K562 (cell line): Measurements from ENCODE around the gene LAIR1. TPM values are rescaled to one million over a fixed set of nuclear protein-coding genes. Genes with fewer than 3 reads are reported as not detected.

Experiments used
- ATAC-seq: fragments of 200-7000 bp; cut with Tn5 transposase; 3 replicates; pipeline ENCODE4 v1.9.1; 2020; ENCODE audit warnings: moderate library complexity
- BruUV-seq: library from RNA; stranded (reverse); fragments of 400-500 nt; replicated peaks from 2 replicates; lab custom pipeline; 2021; lab: Mats Ljungman, UMichigan
- CTCF ChIA-PET: fragments of 300-600 bp; formaldehyde crosslinking; extraction: SDS; loops from one replicate; lab custom pipeline; 2021; ENCODE audit warnings: low intra/inter-chr PET ratio; lab: Yijun Ruan, JAX
- POLR2A ChIA-PET: fragments of 300-600, 350-650 bp; sonication (Branson Sonifier 250); formaldehyde crosslinking; extraction: SDS; loops from one replicate; lab custom pipeline; 2021; ENCODE audit warnings: antibody characterized with exemption, inconsistent platforms; lab: Yijun Ruan, JAX
- DNase-seq, 4 experiments: peaks; one replicate each; pipeline versions ENCODE4 v3.0.0 to v3.0.0-alpha.2; 2011 to 2018; ENCODE audit warnings: low spot score in 3 of 4, mixed read lengths in 3 of 4; ENCODE audit errors: extremely low read depth in 1 of 4
- FAIRE-seq: peaks from 2 replicates; lab custom pipeline; 2011; peaks lifted over from hg19 to GRCh38; lab: Jason Lieb, UNC
- H2AFZ ChIP-seq: 2 replicates; pipeline ENCODE4 v1.6.0; 2011; ENCODE audit warnings: low read depth, low read length, control low read depth, inconsistent platforms
- H3K27ac ChIP-seq: fragments of 200-600 bp; 3 replicates; pipeline ENCODE4 v1.8.0; 2011; ENCODE audit warnings: low read depth, mild to moderate bottlenecking, control low read depth, inconsistent platforms, low read length, moderate library complexity, mixed read lengths; ENCODE audit errors: extremely low read depth
- H3K27me3 ChIP-seq, 2 experiments: fragments of 300-600 bp in 1 of 2; 2 replicates in 1 of 2; 3 replicates in 1 of 2; pipeline versions ENCODE4 v1.6.0 to v1.8.0; 2011; ENCODE audit warnings: inconsistent platforms in 2 of 2, low read length in 2 of 2, mild to moderate bottlenecking in 1 of 2, mixed read lengths in 1 of 2, moderate library complexity in 1 of 2; ENCODE audit not compliant: control insufficient read depth in 2 of 2, insufficient read depth in 2 of 2
- H3K36me3 ChIP-seq: fragments of 300-600 bp; 3 replicates; pipeline ENCODE4 v1.8.0; 2011; ENCODE audit warnings: mild to moderate bottlenecking, low read length, inconsistent platforms; ENCODE audit not compliant: control insufficient read depth, insufficient read depth
- H3K4me1 ChIP-seq, 2 experiments: fragments of 200-600 bp in 1 of 2; replicated peaks in 1 of 2; 2 replicates in 1 of 2; 3 replicates in 1 of 2; pipeline versions ENCODE4 v1.5.1 to v1.8.0; 2011; ENCODE audit warnings: inconsistent platforms in 2 of 2, low read length in 2 of 2, mild to moderate bottlenecking in 1 of 2, mixed read lengths in 1 of 2, moderate library complexity in 1 of 2; ENCODE audit not compliant: control insufficient read depth in 2 of 2, insufficient read depth in 2 of 2
- H3K4me2 ChIP-seq: 2 replicates; pipeline ENCODE4 v1.6.1; 2011; ENCODE audit warnings: low read length, control low read depth, inconsistent platforms, mixed read lengths; ENCODE audit not compliant: insufficient read depth
- H3K4me3 ChIP-seq: fragments of 200-600 bp; sonication (generic), shearing (Covaris generic); 2 replicates; pipeline ENCODE4 v1.5.1; 2016; ENCODE audit warnings: control low read depth, inconsistent platforms
- H3K79me2 ChIP-seq: fragments of 200-600 bp; 3 replicates; pipeline ENCODE4 v1.8.0; 2011; ENCODE audit warnings: low read length, inconsistent platforms; ENCODE audit not compliant: control insufficient read depth, insufficient read depth
- H3K9ac ChIP-seq, 2 experiments: 2 replicates each; pipeline versions ENCODE4 v1.6.0 to v1.6.1; 2011; ENCODE audit warnings: low read depth in 2 of 2, low read length in 2 of 2, control low read depth in 1 of 2, inconsistent platforms in 1 of 2, mild to moderate bottlenecking in 1 of 2, mixed read lengths in 1 of 2; ENCODE audit not compliant: insufficient read depth in 1 of 2
- H3K9me1 ChIP-seq: one replicate; pipeline ENCODE4 v1.6.0; 2011; ENCODE audit warnings: inconsistent platforms, mild to moderate bottlenecking, low read length, moderate library complexity; ENCODE audit not compliant: control insufficient read depth, insufficient read depth
- H3K9me3 ChIP-seq: replicated peaks from 2 replicates; pipeline ENCODE4 v1.5.1; 2011; ENCODE audit warnings: low read depth, low read length, inconsistent platforms; ENCODE audit not compliant: control insufficient read depth, insufficient read depth
- H4K20me1 ChIP-seq: replicated peaks from 2 replicates; pipeline ENCODE4 v1.6.1; 2011; ENCODE audit warnings: low read length, inconsistent platforms, mixed read lengths; ENCODE audit not compliant: control insufficient read depth, insufficient read depth
- ARNT ChIP-seq, 2 experiments: fragments of 450-650 bp; IDR thresholded peaks; 2 replicates each; pipeline ENCODE4 v1.6.1; 2016; ENCODE audit warnings: mild to moderate bottlenecking in 1 of 2
- C11orf30 ChIP-seq: fragments of 450-650 bp; IDR thresholded peaks from 2 replicates; pipeline ENCODE4 v1.6.1; 2016; ENCODE audit warnings: low read depth, mild to moderate bottlenecking
- CTBP1 ChIP-seq: fragments of 450-650 bp; IDR thresholded peaks from 2 replicates; pipeline ENCODE4 v1.6.1; 2016; ENCODE audit warnings: borderline replicate concordance
- CUX1 ChIP-seq: fragments of 200-800 bp; sonication (Bioruptor generic); IDR thresholded peaks from 2 replicates; pipeline ENCODE4 v1.6.1; 2016; ENCODE audit warnings: missing genetic modification characterization, missing compliant biosample characterization
- FOXP1 ChIP-seq: sonication (generic); formaldehyde crosslinking; IDR thresholded peaks from 2 replicates; pipeline ENCODE4 v1.8.0; 2022; ENCODE audit warnings: mild to moderate bottlenecking, missing genetic modification reagents
- HDAC1 ChIP-seq, 2 experiments: fragments of 450-650 bp; IDR thresholded peaks; 2 replicates each; pipeline ENCODE4 v1.6.1; 2016 to 2017; ENCODE audit warnings: inconsistent platforms in 1 of 2, mild to moderate bottlenecking in 1 of 2, moderate library complexity in 1 of 2
- MXI1 ChIP-seq: IDR thresholded peaks from 2 replicates; pipeline ENCODE4 v1.6.1; 2011; ENCODE audit warnings: low read depth, mild to moderate bottlenecking, improper control_type of control experiment, low read length
- TBP ChIP-seq: optimal IDR thresholded peaks from 2 replicates; pipeline ENCODE3; 2011; ENCODE audit warnings: low read depth, low read length, improper control_type of control experiment
- ZNF232 ChIP-seq: sonication (generic); formaldehyde crosslinking; IDR thresholded peaks from 2 replicates; pipeline ENCODE4 v1.8.0; 2022; ENCODE audit warnings: mild to moderate bottlenecking, missing genetic modification reagents
- ZNF445 ChIP-seq: fragments of 250-450 bp; sonication (Bioruptor Pico); IDR thresholded peaks from 2 replicates; pipeline ENCODE4 v1.4.0; 2020; ENCODE audit warnings: low read depth, mild to moderate bottlenecking, moderate library complexity
- ZNF785 ChIP-seq: fragments of 250-450 bp; sonication (Bioruptor Pico); IDR thresholded peaks from 2 replicates; pipeline ENCODE4 v1.4.0; 2020; ENCODE audit warnings: mild to moderate bottlenecking
- WGBS: fragments of 100-300 bp; shearing (Covaris generic); methylation state at CpG from one replicate; pipeline ENCODE4 v1.1.6; 2016; ENCODE audit warnings: low coverage, mixed read lengths; ENCODE audit not compliant: insufficient coverage; ENCODE audit errors: missing lambda C conversion rate; 5-methylcytosine and 5-hydroxymethylcytosine counted together
- in situ Hi-C: fragments of 300-500 bp; cut with MboI; formaldehyde crosslinking; loops from 4 replicates; pipeline ENCODE4 v1.15.0; 2018; ENCODE audit warnings: inconsistent platforms, mixed read lengths
- intact Hi-C: fragments of 100-400 bp; cut with micrococcal nuclease; formaldehyde crosslinking; loops from 2 replicates; pipeline ENCODE4 v1.14.2; 2022
- polyA plus RNA-seq, 8 experiments: library from polyadenylated mRNA; depleted of rRNA in 4 of 8; stranded (reverse) in 5 of 8; unstranded in 3 of 8; fragments of >200 nt; fragmentation: Nextera tagmentation in 2 of 8; fragmentation: Illumina TruSeq in 1 of 8; extraction: Ambion mirVana in 2 of 8; extraction: Trizol in 1 of 8; gene quantifications; 2 replicates each; pipeline versions ENCODE4 v1.2.1 to v1.2.3, GENCODE V29; 2011 to 2014; ENCODE audit warnings: inconsistent platforms in 1 of 8, missing spikeins in 1 of 8
- total RNA-seq, 7 experiments: library from RNA; depleted of rRNA in 6 of 7; stranded (reverse); fragments of >200 nt in 6 of 7; fragmentation: Illumina TruSeq in 2 of 7; extraction: Trizol in 2 of 7; gene quantifications; 2 replicates each; pipeline versions ENCODE4 v1.2.1 to v1.2.3, GENCODE V29; 2011 to 2021; ENCODE audit warnings: low replicate concordance in 1 of 7
- TF ChIP-seq, protein P1 (sequence below): fragments of 450-650 bp; formaldehyde crosslinking; IDR thresholded peaks from 2 replicates; pipeline ENCODE4 v1.4.0; 2022; ENCODE audit warnings: missing genetic modification characterization
- TF ChIP-seq, protein P2 (sequence below): sonication (generic); formaldehyde crosslinking; IDR thresholded peaks from 2 replicates; pipeline ENCODE4 v1.8.1; 2022; ENCODE audit warnings: missing genetic modification reagents
- TF ChIP-seq, protein P3 (sequence below): fragments of 450-650 bp; formaldehyde crosslinking; IDR thresholded peaks from 2 replicates; pipeline ENCODE4 v1.4.0; 2020; ENCODE audit warnings: mild to moderate bottlenecking

The LAIR1 gene
- total and polyA plus RNA-seq, 9 of the 15 experiments (the other 6 are each of a cell fraction or from before 2014, with no cell fraction given) = 0.12 to 0.54 (median 0.24) TPM; not detected in 6

DNA sequence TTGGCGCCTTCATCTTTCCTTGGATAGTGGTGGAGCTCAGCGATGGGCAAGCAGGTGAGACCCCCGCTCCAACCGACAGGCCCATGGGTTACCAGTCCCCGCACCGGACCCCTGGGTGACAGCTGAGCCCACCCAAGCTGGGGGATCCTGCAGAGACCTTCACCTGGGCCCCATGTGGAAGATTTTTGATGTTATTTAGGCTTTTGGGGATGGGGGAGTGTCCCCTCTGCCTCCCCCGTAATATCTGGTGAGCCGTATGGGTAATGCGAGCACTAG lies 46.8 kb downstream of the LAIR1 start:
- H3K9ac ChIP-seq = no peak overlapping the region
- no peaks in the 10 kb centered on the region for H3K9me3 ChIP-seq
- ChIA-PET CTCF (no interaction called here), POLR2A (no interaction called here)
- no peaks in the 10 kb centered on the region for H3K36me3 ChIP-seq
- H3K79me2 ChIP-seq = no peaks in the 10 kb centered on the region
- H3K4me1 ChIP-seq = no peaks in the 10 kb centered on the region
- BruUV-seq = no TSS peak
- DNase-seq (no peak), FAIRE-seq (no peak), ATAC-seq (no peak)
- H3K27ac ChIP-seq = no peak overlapping the region
- H4K20me1 ChIP-seq = no peaks in the 10 kb centered on the region
- in situ Hi-C loops (no loop called here), intact Hi-C loops (no loop called here)
- H3K4me3 ChIP-seq = no peak overlapping the region
- WGBS = 2% methylated on average over 7 of the region's 9 CpGs
- no peak overlapping the region for H3K4me2 ChIP-seq
- no peak overlapping the region for H2AFZ ChIP-seq
- H3K9me1 ChIP-seq = no peaks in the 10 kb centered on the region
- H3K27me3 ChIP-seq = peaks cover 25 to 47% of the 10 kb centered on the region in 2 experiments
- TF ChIP-seq CUX1 (no peak), TBP (no peak), ARNT (IDR thresholded peaks at IDR 0.05) (no peak), ZNF785 (no peak), ZNF445 (CRISPR knock-in tag) (no peak), MXI1 (no peak), HDAC1 (IDR thresholded peaks at IDR 0.05) (no peak), ZNF232 (CRISPR knock-in tag) (no peak), FOXP1 (no peak), C11orf30 (no peak), CTBP1 (no peak)
- TF ChIP-seq, protein P1, sequence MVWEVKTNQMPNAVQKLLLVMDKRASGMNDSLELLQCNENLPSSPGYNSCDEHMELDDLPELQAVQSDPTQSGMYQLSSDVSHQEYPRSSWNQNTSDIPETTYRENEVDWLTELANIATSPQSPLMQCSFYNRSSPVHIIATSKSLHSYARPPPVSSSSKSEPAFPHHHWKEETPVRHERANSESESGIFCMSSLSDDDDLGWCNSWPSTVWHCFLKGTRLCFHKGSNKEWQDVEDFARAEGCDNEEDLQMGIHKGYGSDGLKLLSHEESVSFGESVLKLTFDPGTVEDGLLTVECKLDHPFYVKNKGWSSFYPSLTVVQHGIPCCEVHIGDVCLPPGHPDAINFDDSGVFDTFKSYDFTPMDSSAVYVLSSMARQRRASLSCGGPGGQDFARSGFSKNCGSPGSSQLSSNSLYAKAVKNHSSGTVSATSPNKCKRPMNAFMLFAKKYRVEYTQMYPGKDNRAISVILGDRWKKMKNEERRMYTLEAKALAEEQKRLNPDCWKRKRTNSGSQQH (CRISPR knock-in tag) = no peak
- TF ChIP-seq, protein P2, sequence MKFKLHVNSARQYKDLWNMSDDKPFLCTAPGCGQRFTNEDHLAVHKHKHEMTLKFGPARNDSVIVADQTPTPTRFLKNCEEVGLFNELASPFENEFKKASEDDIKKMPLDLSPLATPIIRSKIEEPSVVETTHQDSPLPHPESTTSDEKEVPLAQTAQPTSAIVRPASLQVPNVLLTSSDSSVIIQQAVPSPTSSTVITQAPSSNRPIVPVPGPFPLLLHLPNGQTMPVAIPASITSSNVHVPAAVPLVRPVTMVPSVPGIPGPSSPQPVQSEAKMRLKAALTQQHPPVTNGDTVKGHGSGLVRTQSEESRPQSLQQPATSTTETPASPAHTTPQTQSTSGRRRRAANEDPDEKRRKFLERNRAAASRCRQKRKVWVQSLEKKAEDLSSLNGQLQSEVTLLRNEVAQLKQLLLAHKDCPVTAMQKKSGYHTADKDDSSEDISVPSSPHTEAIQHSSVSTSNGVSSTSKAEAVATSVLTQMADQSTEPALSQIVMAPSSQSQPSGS (CRISPR knock-in tag) = no peak
- TF ChIP-seq, protein P3, sequence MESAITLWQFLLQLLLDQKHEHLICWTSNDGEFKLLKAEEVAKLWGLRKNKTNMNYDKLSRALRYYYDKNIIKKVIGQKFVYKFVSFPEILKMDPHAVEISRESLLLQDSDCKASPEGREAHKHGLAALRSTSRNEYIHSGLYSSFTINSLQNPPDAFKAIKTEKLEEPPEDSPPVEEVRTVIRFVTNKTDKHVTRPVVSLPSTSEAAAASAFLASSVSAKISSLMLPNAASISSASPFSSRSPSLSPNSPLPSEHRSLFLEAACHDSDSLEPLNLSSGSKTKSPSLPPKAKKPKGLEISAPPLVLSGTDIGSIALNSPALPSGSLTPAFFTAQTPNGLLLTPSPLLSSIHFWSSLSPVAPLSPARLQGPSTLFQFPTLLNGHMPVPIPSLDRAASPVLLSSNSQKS (CRISPR knock-in tag) = no peak
